ENCODE results near the gene SSPN. TPM values are rescaled to one million over a fixed set of nuclear protein-coding genes. Genes with fewer than 3 reads are reported as not detected.

Gene SSPN
- total and polyA plus RNA-seq, 8 donors = 0.61 to 11.9 (median 4.4) TPM

- DNase-seq = no peak
- intact Hi-C loops (cut with DNase I) = no loop called here
- peak in 2 of 4 donors; percentile 25 to 32 for ATAC-seq
Observed at GRCh38 chr12:26238341-26239121, 43.2 kb downstream of the SSPN start.

GRCh38 chr12:26239122-26239851, 43.9 kb downstream of the SSPN start:
- Histone ChIP-seq H3K9me3 (no peaks in the 10 kb centered on the region), H3K36me3 (no peaks in the 10 kb centered on the region), H3K27ac (peak overlapping the region in 2 of 4 donors; percentile 61 to 67), H3K4me3 (no peak overlapping the region), H3K4me1 (no peaks in the 10 kb centered on the region), H3K27me3 (no peaks in the 10 kb centered on the region)
- TF ChIP-seq CTCF (IDR thresholded peaks at IDR 0.05) = no peak
- intact Hi-C loops (cut with DNase I) = no loop called here
- FAIRE-seq (no peak), ATAC-seq (peak; percentile 40 to 86 (median 78)), DNase-seq (peak in 4 of 6 donors; percentile 26 to 41 (median 28))
- 54 to 65% methylated on average over 5 of the region's 5 CpGs for WGBS, 2 donors

More at GRCh38 chr12:26238341-26239121, 43.2 kb downstream of the SSPN start:
- H3K4me3 ChIP-seq = no peak overlapping the region
- peak overlapping the region in 2 of 4 donors; percentile 61 to 67 for H3K27ac ChIP-seq
- H3K27me3 ChIP-seq = no peaks in the 10 kb centered on the region
- WGBS, 2 donors = 66 to 74% methylated on average over 4 of the region's 4 CpGs
- H3K36me3 ChIP-seq = no peaks in the 10 kb centered on the region
- no peaks in the 10 kb centered on the region for H3K9me3 ChIP-seq
- no peaks in the 10 kb centered on the region for H3K4me1 ChIP-seq
- FAIRE-seq = no peak
- TF ChIP-seq CTCF (IDR thresholded peaks at IDR 0.05) = no peak

GRCh38 chr12:26239852-26240815, 44.8 kb downstream of the SSPN start:
- no peaks in the 10 kb centered on the region for H3K9me3 ChIP-seq
- no peaks in the 10 kb centered on the region for H3K36me3 ChIP-seq
- no peak for TF ChIP-seq CTCF (IDR thresholded peaks at IDR 0.05)
- no peak for DNase-seq
- no peaks in the 10 kb centered on the region for H3K27me3 ChIP-seq
- peak in 3 of 4 donors; percentile 43 to 56 (median 55) for ATAC-seq
- H3K4me3 ChIP-seq = no peak overlapping the region
- WGBS, 2 donors = 73 to 75% methylated on average over 4 of the region's 4 CpGs
- no peak for FAIRE-seq
- no peaks in the 10 kb centered on the region for H3K4me1 ChIP-seq
- H3K27ac ChIP-seq = peak overlapping the region in 2 of 4 donors; percentile 61 to 67
- intact Hi-C loops (cut with DNase I) = no loop called here

- TF ChIP-seq CTCF (IDR thresholded peaks at IDR 0.05) = no peak
- Histone ChIP-seq H3K27ac (no peak overlapping the region), H3K4me3 (no peak overlapping the region), H3K9me3 (no peaks in the 10 kb centered on the region), H3K36me3 (no peaks in the 10 kb centered on the region), H3K27me3 (no peaks in the 10 kb centered on the region), H3K4me1 (no peaks in the 10 kb centered on the region)
- no peak for FAIRE-seq
- peak in 1 of 4 donors; percentile 44 for ATAC-seq
- WGBS, 2 donors = 29 to 32% methylated on average over 2 of the region's 2 CpGs
- DNase-seq = no peak
- intact Hi-C loops (cut with DNase I) = no loop called here
Observed at GRCh38 chr12:26241080-26241479, 45.7 kb downstream of the SSPN start.
